Kidney (tissue), 14 donors: ENCODE data around the gene KNSTRN. TPM values are rescaled to one million over a fixed set of nuclear protein-coding genes. Genes with fewer than 3 reads are reported as not detected.

ENCODE experiments used
- DNase-seq, 5 donors: peaks; one replicate each; pipeline ENCODE4 v3.0.0-alpha.2; 2013 to 2020
- FAIRE-seq: peaks from 2 replicates; lab custom pipeline; 2012; peaks lifted over from hg19 to GRCh38; lab: Jason Lieb, UNC
- H3K27ac ChIP-seq, 2 donors: one replicate each; pipeline ENCODE4 v1.7.0; 2013; ENCODE audit warnings: low read depth in 2 of 2, low read length in 2 of 2, inconsistent platforms in 1 of 2
- H3K27me3 ChIP-seq: one replicate; pipeline ENCODE4 v1.7.1; 2013; ENCODE audit warnings: low read length, inconsistent platforms; ENCODE audit not compliant: control insufficient read depth, insufficient read depth
- H3K36me3 ChIP-seq, 3 donors: one replicate each; pipeline versions ENCODE4 v1.7.0 to v1.7.1; 2013; ENCODE audit warnings: low read length in 3 of 3, control low read depth in 1 of 3, inconsistent platforms in 1 of 3; ENCODE audit not compliant: insufficient read depth in 3 of 3, control insufficient read depth in 2 of 3
- H3K4me1 ChIP-seq, 3 donors: one replicate each; pipeline versions ENCODE4 v1.7.0 to v1.7.1; 2013; ENCODE audit warnings: low read length in 3 of 3, inconsistent platforms in 1 of 3, low read depth in 1 of 3; ENCODE audit not compliant: control insufficient read depth in 2 of 3, insufficient read depth in 2 of 3
- H3K4me3 ChIP-seq, 3 donors: one replicate each; pipeline versions ENCODE4 v1.7.0 to v1.8.1; 2013; ENCODE audit warnings: low read length in 3 of 3, control low read depth in 1 of 3, inconsistent platforms in 1 of 3
- H3K9ac ChIP-seq, 3 donors: one replicate each; pipeline versions ENCODE4 v1.7.0 to v1.7.1; 2013; ENCODE audit warnings: low read length in 3 of 3, control low read depth in 1 of 3, inconsistent platforms in 1 of 3
- H3K9me3 ChIP-seq, 3 donors: one replicate each; pipeline versions ENCODE4 v1.7.0 to v1.7.1; 2013; ENCODE audit warnings: low read length in 3 of 3, control low read depth in 1 of 3, inconsistent platforms in 1 of 3; ENCODE audit not compliant: control insufficient read depth in 2 of 3, insufficient read depth in 1 of 3
- intact Hi-C: fragments of 100-400 bp; cut with DNase I; formaldehyde crosslinking; loops from one replicate; pipeline ENCODE4 v1.11.1; 2022
- polyA plus RNA-seq: library from polyadenylated mRNA; stranded (reverse); fragments of 350-450 nt; fragmentation: Illumina TruSeq; extraction: RNeasy Lipid Tissue Mini Kit (QIAGEN cat#74804); gene quantifications from one replicate; pipeline ENCODE4 v1.2.3, GENCODE V29; 2014; ENCODE audit warnings: low read depth, low replicate concordance; ENCODE audit not compliant: insufficient read depth
- total RNA-seq: library from RNA; stranded (reverse); fragmentation: NEBNext Ultra II Directional; extraction: Animal tissue kit (Norgen Biotek cat#: 25700); gene quantifications from one replicate; pipeline ENCODE4 v1.2.1, GENCODE V29; 2021
- TF ChIP-seq, protein P1 (sequence below): IDR thresholded peaks from 3 replicates; pipeline ENCODE4 v1.5.1; 2012; ENCODE audit warnings: mild to moderate bottlenecking, moderate library complexity, borderline replicate concordance; ENCODE audit not compliant: insufficient read depth; ENCODE audit errors: extremely low read depth
- donor health status: control.
- donor health status: control.
- donor health status: control.
- donor health status: control.
- donor health status: control.
- donor health status: DM: yes; HTN: yes; CAD: no.
- donor health status: Normal renal cell carcinoma (clear cell type).

Gene KNSTRN
- total and polyA plus RNA-seq, 2 donors from 2014 or later: 5.5 to 7.4 TPM

- intact Hi-C loops: no loop called here
- no peak overlapping the region for H3K27ac ChIP-seq
- DNase-seq (peak in 1 of 5 donors; percentile 30), FAIRE-seq (no peak)
- peak overlapping the region in 1 of 3 donors; percentile 12 for H3K9ac ChIP-seq
- H3K36me3 ChIP-seq: no peaks in the 10 kb centered on the region
- H3K27me3 ChIP-seq: no peaks in the 10 kb centered on the region
- TF ChIP-seq, protein P1, sequence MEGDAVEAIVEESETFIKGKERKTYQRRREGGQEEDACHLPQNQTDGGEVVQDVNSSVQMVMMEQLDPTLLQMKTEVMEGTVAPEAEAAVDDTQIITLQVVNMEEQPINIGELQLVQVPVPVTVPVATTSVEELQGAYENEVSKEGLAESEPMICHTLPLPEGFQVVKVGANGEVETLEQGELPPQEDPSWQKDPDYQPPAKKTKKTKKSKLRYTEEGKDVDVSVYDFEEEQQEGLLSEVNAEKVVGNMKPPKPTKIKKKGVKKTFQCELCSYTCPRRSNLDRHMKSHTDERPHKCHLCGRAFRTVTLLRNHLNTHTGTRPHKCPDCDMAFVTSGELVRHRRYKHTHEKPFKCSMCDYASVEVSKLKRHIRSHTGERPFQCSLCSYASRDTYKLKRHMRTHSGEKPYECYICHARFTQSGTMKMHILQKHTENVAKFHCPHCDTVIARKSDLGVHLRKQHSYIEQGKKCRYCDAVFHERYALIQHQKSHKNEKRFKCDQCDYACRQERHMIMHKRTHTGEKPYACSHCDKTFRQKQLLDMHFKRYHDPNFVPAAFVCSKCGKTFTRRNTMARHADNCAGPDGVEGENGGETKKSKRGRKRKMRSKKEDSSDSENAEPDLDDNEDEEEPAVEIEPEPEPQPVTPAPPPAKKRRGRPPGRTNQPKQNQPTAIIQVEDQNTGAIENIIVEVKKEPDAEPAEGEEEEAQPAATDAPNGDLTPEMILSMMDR: no peak
- peaks cover 0 to 33% (median 18%) of the 10 kb centered on the region in 3 donors for H3K4me1 ChIP-seq
- H3K9me3 ChIP-seq: no peaks in the 10 kb centered on the region
- no peak overlapping the region for H3K4me3 ChIP-seq
These were observed 39.9 kb upstream of the KNSTRN start for GRCh38 chr15:40342416-40343320.

GRCh38 chr15:40343512-40343911 lies 39.0 kb upstream of the KNSTRN start:
- TF ChIP-seq, protein P1: no peak
- no peak overlapping the region for H3K27ac ChIP-seq
- no peak overlapping the region for H3K4me3 ChIP-seq
- DNase-seq (peak in 1 of 5 donors; percentile 68), FAIRE-seq (no peak)
- H3K36me3 ChIP-seq: no peaks in the 10 kb centered on the region
- no peak overlapping the region for H3K9ac ChIP-seq
- intact Hi-C loops: no loop called here
- peaks cover 0 to 29% (median 14%) of the 10 kb centered on the region in 3 donors for H3K4me1 ChIP-seq
- H3K27me3 ChIP-seq: no peaks in the 10 kb centered on the region
- H3K9me3 ChIP-seq: no peaks in the 10 kb centered on the region

- Histone ChIP-seq H3K27ac (no peak overlapping the region), H3K36me3 (no peaks in the 10 kb centered on the region), H3K27me3 (no peaks in the 10 kb centered on the region), H3K9ac (no peak overlapping the region), H3K4me3 (no peak overlapping the region), H3K9me3 (no peaks in the 10 kb centered on the region), H3K4me1 (peaks cover 0 to 23% (median 11%) of the 10 kb centered on the region in 3 donors)
- TF ChIP-seq, protein P1: no peak
- DNase-seq (peak in 1 of 5 donors; percentile 13), FAIRE-seq (no peak)
- intact Hi-C loops: no loop called here
These were observed 38.3 kb upstream of the KNSTRN start for GRCh38 chr15:40344217-40344616.
